Stomach (tissue), 9 donors: Measurements from ENCODE around the gene HOXD10. TPM values are rescaled to one million over a fixed set of nuclear protein-coding genes. Genes with fewer than 3 reads are reported as not detected.
A peak's percentile ranks its signal among the peaks of the same experiment; 100 is the strongest.

Experiments
- DNase-seq, 2 donors: peaks; one replicate each; pipeline versions ENCODE4 v3.0.0 to v3.0.0-alpha.2; 2013 to 2019
- H3K27ac ChIP-seq, 5 donors: fragments of 200-600 bp in 4 of 5; sonication (generic) in 4 of 5; one replicate each; pipeline ENCODE4 v1.5.1; 2013 to 2019; ENCODE audit warnings: mild to moderate bottlenecking in 1 of 5, moderate library complexity in 1 of 5
- H3K27me3 ChIP-seq, 3 donors: fragments of 200-600 bp; sonication (generic); one replicate each; pipeline ENCODE4 v1.5.1; 2017 to 2019; ENCODE audit warnings: mixed run types in 1 of 3
- H3K36me3 ChIP-seq, 4 donors: fragments of 200-600 bp; sonication (generic); 1 replicate in 3 of 4; 2 replicates in 1 of 4; pipeline ENCODE4 v1.5.1; 2016 to 2019
- H3K4me1 ChIP-seq, 4 donors: fragments of 200-600 bp; sonication (generic); one replicate each; pipeline ENCODE4 v1.5.1; 2016 to 2019
- H3K4me3 ChIP-seq, 4 donors: fragments of 200-600 bp; sonication (generic) in 3 of 4; one replicate each; pipeline ENCODE4 v1.5.1; 2016 to 2019; ENCODE audit warnings: mild to moderate bottlenecking in 1 of 4
- H3K9me3 ChIP-seq, 4 donors: fragments of 200-600 bp; sonication (generic); one replicate each; pipeline ENCODE4 v1.5.1; 2016 to 2019
- CTCF ChIP-seq, 7 experiments: fragments of 450-650 bp in 4 of 7; fragments of 200-600 bp in 3 of 7; sonication (generic) in 3 of 7; IDR thresholded peaks; one replicate each; pipeline ENCODE4 v1.5.1; 2016 to 2019; ENCODE audit warnings: antibody characterized with exemption in 7 of 7, control low read depth in 2 of 7, mild to moderate bottlenecking in 1 of 7
- EP300 ChIP-seq: sonication (generic); formaldehyde crosslinking; IDR thresholded peaks from one replicate; pipeline ENCODE4 v1.6.1; 2017; ENCODE audit warnings: antibody characterized with exemption
- POLR2A ChIP-seq, 4 donors: fragments of 450-650 bp; IDR thresholded peaks; one replicate each; pipeline ENCODE4 v1.6.1; 2016; ENCODE audit warnings: antibody characterized with exemption in 4 of 4, control low read depth in 2 of 4, mild to moderate bottlenecking in 1 of 4, moderate library complexity in 1 of 4
- POLR2AphosphoS5 ChIP-seq, 3 donors: sonication (generic); formaldehyde crosslinking; IDR thresholded peaks; one replicate each; pipeline ENCODE4 v1.6.1; 2016; ENCODE audit warnings: antibody characterized with exemption in 3 of 3
- WGBS, 5 donors: extraction: QIAGEN DNeasy Blood & Tissue Kit in 3 of 5; methylation state at CpG; one replicate each; pipeline versions ENCODE4 v1.1.5 to v1.1.7; 2013 to 2018; 5-methylcytosine and 5-hydroxymethylcytosine counted together
- intact Hi-C: fragments of 100-400 bp; cut with DNase I; formaldehyde crosslinking; loops from one replicate; pipeline ENCODE4 v1.15.1; 2023; ENCODE audit warnings: low total_unique reads
- polyA plus RNA-seq, 3 donors: library from polyadenylated mRNA; stranded (reverse); fragments of 200-250 nt; gene quantifications; one replicate each; pipeline ENCODE4 v1.2.3, GENCODE V29; 2013
- total RNA-seq, 5 donors: library from RNA; depleted of rRNA; stranded (reverse); fragments of >200 nt; gene quantifications; one replicate each; pipeline versions ENCODE4 v1.1.0 to v1.2.3, GENCODE V29; 2014 to 2016
- donor health status: healthy with polysubstance abuse.
- donor health status: Bipolar disorder and iron deficiency.
- donor health status: healthy.

Gene HOXD10
- total and polyA plus RNA-seq, 8 donors, result 2.6 TPM; not detected in 7

- no peak overlapping the region for H3K4me3 ChIP-seq
- peaks cover 0 to 34% (median 2%) of the 10 kb centered on the region in 4 donors for H3K9me3 ChIP-seq
- DNase-seq, result peak; percentile 74 to 87
- 3 to 5% (median 4%) methylated on average over 13 of the region's 13 CpGs for WGBS, 5 donors
- TF ChIP-seq POLR2AphosphoS5 (IDR thresholded peaks at IDR 0.05) (no peak), CTCF (IDR thresholded peaks at IDR 0.05) (peak in 5 of 7 experiments; percentile 62 to 97 (median 87)), POLR2A (IDR thresholded peaks at IDR 0.05) (no peak), EP300 (no peak)
- H3K27me3 ChIP-seq, result peaks cover 57 to 100% (median 93%) of the 10 kb centered on the region in 3 donors
- intact Hi-C loops, result loop anchor here (5.0 to 10.0 kb wide), 2 partner anchors 528 to 1020 kb away; no protein-coding TSS in a partner anchor
- no peaks in the 10 kb centered on the region for H3K36me3 ChIP-seq
- H3K27ac ChIP-seq, result no peak overlapping the region
- H3K4me1 ChIP-seq, result peaks cover 28 to 57% (median 42%) of the 10 kb centered on the region in 4 donors
These were observed 10.6 kb downstream of the HOXD10 start for GRCh38 chr2:176126929-176127773.

- DNase-seq, result no peak
- Histone ChIP-seq H3K9me3 (peaks cover 0 to 32% (median 2%) of the 10 kb centered on the region in 4 donors), H3K36me3 (no peaks in the 10 kb centered on the region), H3K27ac (no peak overlapping the region), H3K4me3 (no peak overlapping the region), H3K4me1 (peaks cover 22 to 57% (median 41%) of the 10 kb centered on the region in 4 donors), H3K27me3 (peaks cover 56 to 100% (median 93%) of the 10 kb centered on the region in 3 donors)
- no peak for TF ChIP-seq EP300
- TF ChIP-seq CTCF (IDR thresholded peaks at IDR 0.05), result no peak
- no peak for TF ChIP-seq POLR2A (IDR thresholded peaks at IDR 0.05)
- no peak for TF ChIP-seq POLR2AphosphoS5 (IDR thresholded peaks at IDR 0.05)
- intact Hi-C loops, result loop anchor here (5.0 to 10.0 kb wide), 2 partner anchors 527 to 1020 kb away; no protein-coding TSS in a partner anchor
- 16 to 25% (median 21%) methylated on average over 4 of the region's 4 CpGs for WGBS, 5 donors
These were observed 11.1 kb downstream of the HOXD10 start for GRCh38 chr2:176127774-176128072.

GRCh38 chr2:176128172-176128981 lies 11.8 kb downstream of the HOXD10 start:
- peaks cover 56 to 100% (median 93%) of the 10 kb centered on the region in 3 donors for H3K27me3 ChIP-seq
- peak overlapping the region in 3 of 5 donors; percentile 76 to 80 (median 77) for H3K27ac ChIP-seq
- DNase-seq, result peak in 1 of 2 donors; percentile 58
- peaks cover 16 to 52% (median 34%) of the 10 kb centered on the region in 4 donors for H3K4me1 ChIP-seq
- H3K4me3 ChIP-seq, result peak overlapping the region in 3 of 4 donors; percentile 35 to 49 (median 46)
- no peaks in the 10 kb centered on the region for H3K36me3 ChIP-seq
- intact Hi-C loops, result loop anchor here (5.0 to 10.0 kb wide), 2 partner anchors 526 to 1019 kb away; no protein-coding TSS in a partner anchor
- TF ChIP-seq POLR2AphosphoS5 (IDR thresholded peaks at IDR 0.05) (no peak), CTCF (IDR thresholded peaks at IDR 0.05) (no peak)
- 10 to 13% (median 12%) methylated on average over 46 to 49 of the region's 49 CpGs for whole genome bisulfite sequencing, 5 donors
- H3K9me3 ChIP-seq, result peaks cover 0 to 26% (median 2%) of the 10 kb centered on the region in 4 donors
